Activated CD8-positive, alpha-beta T cell treated with anti-CD3 and anti-CD28 coated beads for 36 hours (primary cell): ENCODE data around the gene DOCK11. TPM values are rescaled to one million over a fixed set of nuclear protein-coding genes. Genes with fewer than 3 reads are reported as not detected.

Source experiments
- ATAC-seq: fragments of 200-7000 bp; cut with Tn5 transposase; one replicate; pipeline ENCODE4 v1.10.0; 2021; ENCODE audit warnings: mild to moderate bottlenecking, moderate library complexity
- CTCF ChIA-PET: fragments of 350-600 bp; sonication (Branson Sonifier 250); formaldehyde crosslinking; loops from one replicate; lab custom pipeline; 2021; ENCODE audit warnings: antibody characterized with exemption; lab: Charles Lee
- POLR2A ChIA-PET: fragments of 350-600 bp; sonication (Branson Sonifier 250); formaldehyde crosslinking; loops from one replicate; lab custom pipeline; 2021; ENCODE audit warnings: antibody characterized with exemption; lab: Charles Lee
- DNase-seq: peaks from one replicate; pipeline ENCODE4 v3.0.0-alpha.2; 2020
- H3K27ac Mint-ChIP-seq: one replicate; pipeline ENCODE4 v1.8.0; 2021; ENCODE audit warnings: mild to moderate bottlenecking, mixed read lengths
- H3K27me3 Mint-ChIP-seq: one replicate; pipeline ENCODE4 v1.8.0; 2021; ENCODE audit warnings: mixed read lengths
- H3K36me3 Mint-ChIP-seq: one replicate; pipeline ENCODE4 v1.8.0; 2021; ENCODE audit warnings: low read depth, mixed read lengths
- H3K4me1 Mint-ChIP-seq: one replicate; pipeline ENCODE4 v1.8.0; 2021; ENCODE audit warnings: low read depth, mixed read lengths
- H3K4me3 Mint-ChIP-seq: one replicate; pipeline ENCODE4 v1.8.0; 2021; ENCODE audit warnings: mild to moderate bottlenecking, moderate library complexity, mixed read lengths
- H3K9me3 Mint-ChIP-seq: one replicate; pipeline ENCODE4 v1.8.0; 2021; ENCODE audit warnings: mixed read lengths
- intact Hi-C: fragments of 100-400 bp; cut with micrococcal nuclease; formaldehyde crosslinking; loops from one replicate; pipeline ENCODE4 v1.10.0; 2022
- total RNA-seq, 2 experiments: library from RNA; stranded (reverse); gene quantifications; one replicate each; pipeline ENCODE4 v1.2.3, GENCODE V29; 2021
- TF ChIP-seq, protein P1 (sequence below): fragments of 200-600 bp; IDR thresholded peaks from one replicate; pipeline ENCODE4 v1.8.0; 2022; ENCODE audit warnings: antibody characterized with exemption, mild to moderate bottlenecking

Gene DOCK11
- total RNA-seq, 2 experiments from 2014 or later: 45.1 to 49.5 TPM

DNA sequence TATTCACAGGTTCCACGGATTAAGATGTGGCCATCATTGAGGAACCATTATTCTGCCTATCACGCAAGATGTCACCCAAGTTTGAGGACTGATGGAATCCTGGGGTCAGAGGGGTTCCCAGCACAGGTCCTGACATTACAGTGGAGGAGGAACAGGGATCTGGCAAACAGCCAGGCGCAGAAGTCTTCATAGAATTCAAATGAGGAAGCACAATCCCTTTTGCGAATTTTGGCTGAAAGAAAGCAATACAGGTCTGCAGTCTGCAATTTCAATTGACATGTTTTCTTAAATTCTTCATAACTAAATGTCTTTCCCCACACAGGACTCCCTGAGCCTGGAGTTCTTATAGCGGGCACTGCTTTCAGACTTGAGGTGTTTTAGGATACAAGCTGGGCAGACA is 14.5 kb downstream of the DOCK11 start:
- Mint-ChIP-seq H3K27me3 (no peaks in the 10 kb centered on the region), H3K9me3 (peaks cover 2% of the 10 kb centered on the region), H3K4me3 (no peak overlapping the region), H3K36me3 (peaks cover 37% of the 10 kb centered on the region), H3K4me1 (peaks cover 76% of the 10 kb centered on the region), H3K27ac (peak overlapping the region; percentile 38)
- POLR2A ChIA-PET: interaction anchor here (1.4 kb wide), 1 partner anchor 13 kb away, joined by 3 read pairs; no protein-coding TSS in a partner anchor
- CTCF ChIA-PET: no interaction called here
- ATAC-seq (no peak), DNase-seq (no peak)
- TF ChIP-seq, protein P1, sequence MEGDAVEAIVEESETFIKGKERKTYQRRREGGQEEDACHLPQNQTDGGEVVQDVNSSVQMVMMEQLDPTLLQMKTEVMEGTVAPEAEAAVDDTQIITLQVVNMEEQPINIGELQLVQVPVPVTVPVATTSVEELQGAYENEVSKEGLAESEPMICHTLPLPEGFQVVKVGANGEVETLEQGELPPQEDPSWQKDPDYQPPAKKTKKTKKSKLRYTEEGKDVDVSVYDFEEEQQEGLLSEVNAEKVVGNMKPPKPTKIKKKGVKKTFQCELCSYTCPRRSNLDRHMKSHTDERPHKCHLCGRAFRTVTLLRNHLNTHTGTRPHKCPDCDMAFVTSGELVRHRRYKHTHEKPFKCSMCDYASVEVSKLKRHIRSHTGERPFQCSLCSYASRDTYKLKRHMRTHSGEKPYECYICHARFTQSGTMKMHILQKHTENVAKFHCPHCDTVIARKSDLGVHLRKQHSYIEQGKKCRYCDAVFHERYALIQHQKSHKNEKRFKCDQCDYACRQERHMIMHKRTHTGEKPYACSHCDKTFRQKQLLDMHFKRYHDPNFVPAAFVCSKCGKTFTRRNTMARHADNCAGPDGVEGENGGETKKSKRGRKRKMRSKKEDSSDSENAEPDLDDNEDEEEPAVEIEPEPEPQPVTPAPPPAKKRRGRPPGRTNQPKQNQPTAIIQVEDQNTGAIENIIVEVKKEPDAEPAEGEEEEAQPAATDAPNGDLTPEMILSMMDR: no peak
- intact Hi-C loops: no loop called here

DNA sequence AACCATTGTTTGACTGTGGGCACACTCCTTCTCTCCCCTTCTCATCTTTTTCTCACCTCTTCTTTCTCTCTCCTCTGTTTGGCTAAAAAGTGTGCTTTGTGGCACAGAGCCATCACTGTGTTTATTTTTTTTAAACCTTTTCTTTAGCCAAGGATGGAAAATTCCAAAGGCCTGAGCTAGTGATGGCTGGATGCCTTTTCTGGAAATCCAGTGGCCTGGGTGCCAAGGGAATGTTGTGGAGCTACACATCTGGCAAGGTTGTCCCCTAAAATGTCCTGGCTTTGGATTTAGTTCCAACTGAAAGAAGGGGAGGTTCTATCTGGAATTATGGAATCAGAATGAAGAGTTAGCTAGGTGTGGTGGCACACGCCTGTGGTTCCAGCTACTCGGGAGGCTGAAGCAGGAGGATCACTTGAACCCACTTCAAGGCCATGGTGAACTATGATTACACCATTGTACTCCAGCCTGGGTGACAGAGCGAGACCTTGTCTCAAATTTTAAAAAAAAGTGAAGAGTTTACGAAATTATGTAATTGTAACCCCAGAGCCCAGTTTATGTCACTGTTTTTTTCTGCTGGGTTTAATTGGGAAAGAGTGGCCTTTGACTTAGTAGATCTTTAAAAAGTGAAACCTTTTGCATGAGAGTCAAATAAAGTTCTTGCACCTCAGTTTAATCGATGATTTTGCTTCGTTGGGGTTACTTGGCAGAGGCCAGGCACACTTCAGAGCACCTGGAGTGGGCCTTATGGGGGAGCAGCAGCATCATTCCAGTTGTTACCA is 17.7 kb downstream of the DOCK11 start:
- TF ChIP-seq, protein P1: no peak
- intact Hi-C loops: no loop called here
- ChIA-PET CTCF (no interaction called here), POLR2A (interaction anchor here (0.7 kb wide), 1 partner anchor 16 kb away, joined by 3 read pairs; no protein-coding TSS in a partner anchor)
- ATAC-seq: no peak
- DNase-seq: no peak
- Mint-ChIP-seq H3K4me1 (peaks cover 65% of the 10 kb centered on the region), H3K4me3 (no peak overlapping the region), H3K27ac (peak overlapping the region; percentile 70), H3K9me3 (peaks cover 2% of the 10 kb centered on the region), H3K27me3 (no peaks in the 10 kb centered on the region), H3K36me3 (peaks cover 40% of the 10 kb centered on the region)

DNA sequence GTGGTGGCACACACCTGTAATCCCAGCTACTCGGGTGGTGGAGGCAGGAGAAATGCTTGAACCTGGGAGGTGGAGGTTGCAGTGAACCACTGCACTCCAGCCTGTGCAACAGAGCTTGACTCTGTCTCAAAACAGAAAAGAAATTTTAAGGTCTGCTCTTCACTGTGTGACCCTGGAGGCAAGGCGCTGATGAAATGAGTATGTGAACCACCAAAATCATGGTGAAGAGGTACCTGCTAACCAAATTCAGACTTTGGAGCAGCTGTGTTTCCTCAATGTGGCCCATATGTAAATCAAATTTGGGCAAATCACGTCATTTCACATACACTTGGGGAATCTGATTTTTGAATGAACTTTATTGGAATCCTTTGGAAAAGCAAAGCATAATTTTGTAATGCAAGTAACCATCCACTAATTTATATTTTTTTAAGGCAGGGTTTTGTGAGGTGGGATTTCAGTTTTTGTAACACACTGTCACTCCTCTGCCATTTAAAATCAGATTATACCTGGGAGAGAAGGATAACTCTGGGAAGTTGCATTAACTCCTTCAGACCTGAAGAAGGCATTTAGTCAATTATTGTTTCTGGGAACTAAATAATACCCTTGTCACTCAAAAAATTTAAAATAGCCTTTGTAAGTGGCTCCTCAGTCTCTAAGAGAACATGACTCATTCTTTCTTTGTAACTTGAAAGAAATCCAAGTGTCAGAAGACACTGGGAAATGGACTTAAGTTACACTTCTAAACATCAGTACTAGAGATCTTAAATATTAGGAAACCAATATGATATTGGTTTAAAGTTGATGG is 24.0 kb downstream of the DOCK11 start:
- Mint-ChIP-seq H3K27ac (peak overlapping the region; percentile 82), H3K4me1 (peaks cover 70% of the 10 kb centered on the region), H3K27me3 (no peaks in the 10 kb centered on the region), H3K36me3 (peaks cover 15% of the 10 kb centered on the region), H3K9me3 (peaks cover 2% of the 10 kb centered on the region), H3K4me3 (no peak overlapping the region)
- ChIA-PET CTCF (no interaction called here), POLR2A (interaction anchor here (1.1 to 1.4 kb wide), 3 partner anchors 9 to 23 kb away, joined by 4 to 7 read pairs (median 6); no protein-coding TSS in a partner anchor)
- DNase-seq (no peak), ATAC-seq (no peak)
- TF ChIP-seq, protein P1: no peak
- intact Hi-C loops: no loop called here

DNA sequence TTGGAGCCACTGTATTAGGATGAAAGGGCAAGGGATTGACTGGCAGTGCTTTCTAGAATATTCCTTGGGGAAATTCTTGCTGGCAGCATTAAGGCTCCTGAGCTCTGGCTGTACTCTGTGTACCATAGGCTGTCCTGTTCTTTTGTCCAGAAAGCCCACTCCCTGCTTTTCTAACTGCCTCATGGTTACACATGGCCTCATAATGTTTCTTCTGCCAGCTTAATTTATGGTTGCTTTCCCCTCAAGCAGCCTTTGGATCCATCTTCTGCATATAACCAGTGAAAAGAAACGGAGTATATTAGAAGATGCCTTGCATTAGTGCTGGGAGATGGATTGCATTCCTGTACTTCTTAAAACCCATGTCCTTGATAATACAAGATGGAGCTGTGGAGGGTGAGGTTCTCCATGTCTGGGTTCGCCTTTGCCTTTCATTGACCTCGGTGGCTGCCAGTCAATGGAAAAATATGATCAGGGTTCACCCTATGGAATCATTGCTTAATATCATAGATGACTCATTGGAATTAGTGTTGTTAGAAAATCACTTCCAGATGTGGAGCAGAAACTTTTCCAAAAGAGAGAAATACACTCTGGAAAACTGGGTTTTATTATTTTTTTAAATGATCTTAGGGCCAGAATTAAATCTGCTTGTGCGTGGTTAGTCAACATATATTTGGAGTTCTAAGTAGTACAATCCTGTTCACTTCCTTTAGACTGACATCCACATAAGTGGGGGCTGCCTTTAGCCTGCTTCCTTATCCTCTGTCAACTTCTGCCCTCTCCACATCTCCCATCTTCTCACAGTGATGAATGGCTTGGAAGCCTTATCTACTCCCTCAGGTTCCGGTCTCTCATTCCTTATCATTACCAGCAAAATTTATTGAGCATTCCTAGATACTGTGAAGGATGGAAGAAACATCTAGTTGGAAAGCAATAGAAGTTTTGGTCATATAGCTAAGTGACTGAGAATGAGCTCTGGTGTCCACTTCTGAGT is 24.9 kb downstream of the DOCK11 start:
- DNase-seq: no peak
- POLR2A ChIA-PET: interaction anchor here (1.2 kb wide), 1 partner anchor 24 kb away, joined by 6 read pairs; no protein-coding TSS in a partner anchor
- Mint-ChIP-seq H3K27ac (peak overlapping the region; percentile 82), H3K27me3 (no peaks in the 10 kb centered on the region), H3K4me1 (peaks cover 72% of the 10 kb centered on the region), H3K4me3 (no peak overlapping the region), H3K9me3 (no peaks in the 10 kb centered on the region), H3K36me3 (peaks cover 8% of the 10 kb centered on the region)
- TF ChIP-seq, protein P1: no peak
- intact Hi-C loops: no loop called here
- ATAC-seq: no peak
- CTCF ChIA-PET: no interaction called here
